Caco-2 (cell line): ENCODE data around the gene PTOV1. TPM values are rescaled to one million over a fixed set of nuclear protein-coding genes. Genes with fewer than 3 reads are reported as not detected.
A peak's percentile ranks its signal among the peaks of the same experiment; 100 is the strongest.

Experiments
- BruUV-seq: library from RNA; stranded (reverse); fragments of 400-500 nt; replicated peaks from 2 replicates; lab custom pipeline; 2021; lab: Mats Ljungman, UMichigan
- CTCF ChIA-PET: fragments of 300-600 bp; sonication (Branson Sonifier 250); formaldehyde crosslinking; loops from one replicate; lab custom pipeline; 2022; ENCODE audit warnings: antibody characterized with exemption; lab: Charles Lee
- POLR2A ChIA-PET: fragments of 300-600 bp; sonication (Branson Sonifier 250); formaldehyde crosslinking; loops from one replicate; lab custom pipeline; 2022; ENCODE audit warnings: antibody characterized with exemption; lab: Charles Lee
- DNase-seq, 2 experiments: peaks; one replicate each; pipeline versions ENCODE4 v3.0.0 to v3.0.0-alpha.2; 2020 to 2022
- H3K27me3 ChIP-seq: replicated peaks from 2 replicates; pipeline ENCODE4 v1.6.0; 2011; ENCODE audit warnings: low read length; ENCODE audit not compliant: control insufficient read depth, insufficient read depth
- H3K36me3 ChIP-seq: 2 replicates; pipeline ENCODE4 v1.5.1; 2011; ENCODE audit warnings: low read length; ENCODE audit not compliant: control insufficient read depth, insufficient read depth
- H3K4me1 ChIP-seq: fragments of 250-450 bp; sonication (Bioruptor Pico); 2 replicates; pipeline ENCODE4 v1.5.1; 2020; ENCODE audit warnings: mild to moderate bottlenecking
- H3K4me3 ChIP-seq: 2 replicates; pipeline ENCODE4 v1.5.1; 2011; ENCODE audit warnings: low read depth, mild to moderate bottlenecking, control low read depth, low read length
- H3K9me3 ChIP-seq: fragments of 250-450 bp; sonication (Bioruptor Pico); 2 replicates; pipeline ENCODE4 v1.5.1; 2020; ENCODE audit warnings: mild to moderate bottlenecking, moderate library complexity
- H3K27ac Mint-ChIP-seq: one replicate; pipeline ENCODE4 v1.8.0; 2022; ENCODE audit warnings: mixed read lengths; ENCODE audit not compliant: unreplicated experiment
- H3K27me3 Mint-ChIP-seq: one replicate; pipeline ENCODE4 v1.8.0; 2022; ENCODE audit warnings: mixed read lengths; ENCODE audit not compliant: insufficient read depth, unreplicated experiment
- H3K36me3 Mint-ChIP-seq: one replicate; pipeline ENCODE4 v1.8.0; 2022; ENCODE audit warnings: mild to moderate bottlenecking, mixed read lengths; ENCODE audit not compliant: insufficient read depth, unreplicated experiment
- H3K4me1 Mint-ChIP-seq: one replicate; pipeline ENCODE4 v1.8.0; 2022; ENCODE audit warnings: low read depth, mixed read lengths; ENCODE audit not compliant: unreplicated experiment
- H3K4me3 Mint-ChIP-seq: one replicate; pipeline ENCODE4 v1.8.0; 2022; ENCODE audit warnings: mild to moderate bottlenecking, moderate library complexity, mixed read lengths; ENCODE audit not compliant: unreplicated experiment
- H3K9me3 Mint-ChIP-seq: one replicate; pipeline ENCODE4 v1.8.0; 2022; ENCODE audit warnings: mixed read lengths; ENCODE audit not compliant: unreplicated experiment
- CTCF ChIP-seq, 2 experiments: fragments of 200-600 bp in 1 of 2; IDR thresholded peaks; 1 replicate in 1 of 2; 2 replicates in 1 of 2; pipeline versions ENCODE4 v1.5.1 to v1.8.0; 2011 to 2022; ENCODE audit warnings: antibody characterized with exemption in 1 of 2, control low read depth in 1 of 2, inconsistent platforms in 1 of 2, low read depth in 1 of 2, low read length in 1 of 2, mild to moderate bottlenecking in 1 of 2, moderate library complexity in 1 of 2; ENCODE audit not compliant: insufficient read depth in 1 of 2, severe bottlenecking in 1 of 2, unreplicated experiment in 1 of 2
- intact Hi-C: fragments of 100-400 bp; cut with micrococcal nuclease; formaldehyde crosslinking; loops from one replicate; pipeline ENCODE4 v1.10.0; 2022; ENCODE audit not compliant: unreplicated experiment
- total RNA-seq: library from RNA; stranded (reverse); gene quantifications from 2 replicates; pipeline ENCODE4 v1.2.3, GENCODE V29; 2022

The PTOV1 gene
- total RNA-seq, 1 experiment from 2014 or later: 209 TPM

GRCh38 chr19:49843265-49843664, 7.7 kb upstream of the PTOV1 start:
- no peaks in the 10 kb centered on the region for H3K27me3 ChIP-seq
- H3K27ac Mint-ChIP-seq: no peak overlapping the region
- peaks cover 41% of the 10 kb centered on the region for H3K36me3 Mint-ChIP-seq
- POLR2A ChIA-PET: no interaction called here
- H3K36me3 ChIP-seq: peaks cover 3% of the 10 kb centered on the region; the same call in 1 of the 2 replicates
- no peak overlapping the region for H3K4me3 Mint-ChIP-seq
- H3K27me3 Mint-ChIP-seq: no peaks in the 10 kb centered on the region
- no peak for TF ChIP-seq CTCF (IDR thresholded peaks at IDR 0.05; ENCODE audit: insufficient read depth in 1 of 2, low read depth in 1 of 2, low read length in 1 of 2, severe bottlenecking in 1 of 2, unreplicated experiment in 1 of 2)
- H3K9me3 Mint-ChIP-seq: no peaks in the 10 kb centered on the region
- H3K4me1 ChIP-seq: no peaks in the 10 kb centered on the region
- no peaks in the 10 kb centered on the region for H3K4me1 Mint-ChIP-seq
- intact Hi-C loops: no loop called here
- H3K4me3 ChIP-seq: no peak overlapping the region
- DNase-seq: no peak
- CTCF ChIA-PET: no interaction called here
- no TSS peak for BruUV-seq
- H3K9me3 ChIP-seq: no peaks in the 10 kb centered on the region

GRCh38 chr19:49844138-49845095, 6.5 kb upstream of the PTOV1 start:
- POLR2A ChIA-PET: no interaction called here
- no peak for DNase-seq
- H3K36me3 Mint-ChIP-seq: peaks cover 38% of the 10 kb centered on the region
- no peaks in the 10 kb centered on the region for H3K4me1 Mint-ChIP-seq
- H3K36me3 ChIP-seq: peaks cover 3% of the 10 kb centered on the region; the same call in 1 of the 2 replicates
- peaks cover 8% of the 10 kb centered on the region for H3K9me3 Mint-ChIP-seq
- no peak overlapping the region for H3K4me3 Mint-ChIP-seq
- no peaks in the 10 kb centered on the region for H3K4me1 ChIP-seq
- no peaks in the 10 kb centered on the region for H3K9me3 ChIP-seq
- no peaks in the 10 kb centered on the region for H3K27me3 Mint-ChIP-seq
- H3K27ac Mint-ChIP-seq: no peak overlapping the region
- TF ChIP-seq CTCF (IDR thresholded peaks at IDR 0.05; ENCODE audit: insufficient read depth in 1 of 2, low read depth in 1 of 2, low read length in 1 of 2, severe bottlenecking in 1 of 2, unreplicated experiment in 1 of 2): no peak
- BruUV-seq: no TSS peak
- no peak overlapping the region for H3K4me3 ChIP-seq
- no peaks in the 10 kb centered on the region for H3K27me3 ChIP-seq
- CTCF ChIA-PET: no interaction called here
- intact Hi-C loops: no loop called here

GRCh38 chr19:49845414-49845813, 5.5 kb upstream of the PTOV1 start:
- Histone ChIP-seq H3K9me3 (no peaks in the 10 kb centered on the region), H3K36me3 (peaks cover 3% of the 10 kb centered on the region; the same call in 1 of the 2 replicates), H3K27me3 (no peaks in the 10 kb centered on the region), H3K4me1 (peaks cover 5% of the 10 kb centered on the region), H3K4me3 (no peak overlapping the region)
- Mint-ChIP-seq H3K4me3 (no peak overlapping the region), H3K27me3 (no peaks in the 10 kb centered on the region), H3K36me3 (peaks cover 38% of the 10 kb centered on the region), H3K27ac (no peak overlapping the region), H3K4me1 (peaks cover 7% of the 10 kb centered on the region), H3K9me3 (peaks cover 16% of the 10 kb centered on the region)
- ChIA-PET CTCF (no interaction called here), POLR2A (no interaction called here)
- no TSS peak for BruUV-seq
- no peak for DNase-seq
- intact Hi-C loops: no loop called here
- peak in 1 of 2 experiments; percentile 0 for TF ChIP-seq CTCF (IDR thresholded peaks at IDR 0.05; ENCODE audit: insufficient read depth in 1 of 2, low read depth in 1 of 2, low read length in 1 of 2, severe bottlenecking in 1 of 2, unreplicated experiment in 1 of 2)
